Stimulated activated CD8-positive, alpha-beta memory T cell treated with anti-CD3 and anti-CD28 coated beads, Interleukin-15, amount 100 ng/mL, for 1 hour (primary cell): ENCODE measurements around the gene PPP2R2D.

ENCODE experiments used
- DNase-seq: peaks from one replicate; pipeline ENCODE4 v3.0.0-alpha.2; 2020; ENCODE audit warnings: low read depth

The PPP2R2D gene

DNA sequence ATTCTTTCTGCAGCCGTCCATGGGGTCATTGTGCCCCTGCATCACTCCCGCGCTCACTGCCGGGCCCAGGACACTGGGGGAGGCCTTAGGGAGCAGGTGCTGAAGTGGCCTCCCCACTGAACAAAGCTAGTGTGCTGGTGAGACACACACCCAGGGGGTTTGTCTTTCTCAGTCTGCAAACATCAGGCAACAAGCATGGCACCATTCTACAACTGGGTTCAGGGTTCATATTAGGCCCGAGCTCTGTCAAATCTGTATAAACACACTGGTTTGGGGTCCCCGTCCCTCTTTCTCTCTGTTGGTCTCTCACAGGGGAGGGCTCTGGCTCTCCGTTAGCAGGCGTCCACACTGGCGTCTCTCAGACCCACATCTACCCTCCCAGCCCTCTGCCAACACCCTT, 11.1 kb upstream of the PPP2R2D start:
- DNase-seq, result no peak

DNA sequence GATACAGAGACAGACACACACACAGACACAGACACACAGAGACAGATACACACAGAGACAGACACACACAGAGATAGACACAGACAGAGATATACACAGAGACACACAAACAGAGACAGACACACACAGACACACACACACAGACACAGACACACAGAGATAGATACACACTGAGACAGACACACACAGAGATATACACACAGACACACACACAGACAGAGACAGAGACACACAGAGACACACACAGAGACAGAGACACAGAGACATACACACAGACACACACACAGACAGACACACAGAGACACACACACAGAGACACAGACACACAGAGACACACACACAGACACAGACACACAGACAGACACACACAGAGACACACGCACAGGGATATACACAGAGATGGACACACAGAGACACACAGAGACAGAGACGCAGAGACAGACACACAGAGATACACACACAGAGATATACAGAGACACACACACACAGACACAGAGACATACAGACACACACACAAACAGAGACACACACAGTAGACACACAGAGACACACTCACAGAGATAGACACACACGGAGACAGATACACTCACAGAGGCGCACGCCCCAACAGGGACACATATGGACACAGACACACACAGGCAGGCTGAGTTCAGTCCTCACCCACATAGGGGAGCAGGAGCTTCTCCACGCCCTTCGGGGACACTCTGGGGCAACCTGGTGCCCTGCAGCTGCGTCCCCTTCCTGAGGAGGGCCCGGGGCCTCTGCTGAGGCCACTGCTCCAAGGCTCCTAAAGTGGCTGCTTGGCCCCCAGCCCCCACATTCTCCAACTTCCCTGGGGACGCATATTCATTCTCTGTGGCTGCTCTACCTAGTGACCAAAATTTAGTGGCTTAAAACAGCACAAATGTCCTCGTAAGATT, 10.3 kb upstream of the PPP2R2D start:
- DNase-seq, result no peak

- DNase-seq, result no peak
Observed at GRCh38 chr10:131891196-131891928, 9.4 kb upstream of the PPP2R2D start.

DNA sequence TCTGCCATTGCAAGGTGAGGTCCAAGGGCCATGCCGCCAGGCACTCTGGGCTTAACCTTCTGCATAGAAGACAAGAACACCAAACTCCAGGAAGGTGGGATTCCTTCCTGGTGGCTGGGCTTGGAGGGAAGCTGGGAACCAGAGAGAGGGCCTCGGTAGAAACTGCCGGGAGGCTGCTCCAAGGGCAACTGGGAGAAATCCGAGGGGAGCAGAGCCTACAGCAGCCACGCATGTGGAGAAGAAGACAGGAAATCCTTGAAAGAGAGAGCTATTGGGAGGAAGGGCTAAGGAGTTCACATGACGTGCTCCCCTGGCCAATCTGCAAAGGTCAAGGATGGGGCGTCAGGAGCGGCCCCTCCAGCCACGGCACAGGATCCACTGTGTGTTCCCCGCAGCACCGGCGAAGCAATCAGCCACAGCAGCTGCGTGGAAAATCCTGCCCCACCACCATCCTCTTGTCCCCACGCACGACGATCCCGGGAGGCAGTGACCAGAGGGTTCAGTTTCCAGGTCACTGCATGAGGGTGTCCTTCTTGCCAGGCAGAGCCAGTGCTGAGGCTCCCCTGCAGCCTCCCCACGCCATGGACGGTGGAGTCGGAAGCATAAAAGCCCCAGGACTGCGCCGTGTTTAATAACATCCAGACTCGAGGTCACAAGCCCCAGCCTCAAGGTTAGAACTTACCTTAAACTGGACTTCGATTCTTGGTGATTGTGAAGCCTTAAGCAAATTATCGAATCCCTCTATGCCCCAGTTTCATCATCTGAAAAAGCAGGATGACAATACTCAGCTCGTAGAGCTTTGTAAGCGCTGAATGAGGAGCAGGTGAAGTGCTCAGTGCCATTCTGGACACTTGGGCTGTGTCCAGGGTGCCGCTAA, 8.6 kb upstream of the PPP2R2D start:
- DNase-seq, result no peak

- no peak for DNase-seq
Observed at GRCh38 chr10:131892806-131893675, 7.8 kb upstream of the PPP2R2D start.

- DNase-seq, result no peak
Observed at GRCh38 chr10:131895116-131895515, 5.7 kb upstream of the PPP2R2D start.

GRCh38 chr10:131896403-131896802, 4.4 kb upstream of the PPP2R2D start:
- peak; percentile 21 for DNase-seq

DNA sequence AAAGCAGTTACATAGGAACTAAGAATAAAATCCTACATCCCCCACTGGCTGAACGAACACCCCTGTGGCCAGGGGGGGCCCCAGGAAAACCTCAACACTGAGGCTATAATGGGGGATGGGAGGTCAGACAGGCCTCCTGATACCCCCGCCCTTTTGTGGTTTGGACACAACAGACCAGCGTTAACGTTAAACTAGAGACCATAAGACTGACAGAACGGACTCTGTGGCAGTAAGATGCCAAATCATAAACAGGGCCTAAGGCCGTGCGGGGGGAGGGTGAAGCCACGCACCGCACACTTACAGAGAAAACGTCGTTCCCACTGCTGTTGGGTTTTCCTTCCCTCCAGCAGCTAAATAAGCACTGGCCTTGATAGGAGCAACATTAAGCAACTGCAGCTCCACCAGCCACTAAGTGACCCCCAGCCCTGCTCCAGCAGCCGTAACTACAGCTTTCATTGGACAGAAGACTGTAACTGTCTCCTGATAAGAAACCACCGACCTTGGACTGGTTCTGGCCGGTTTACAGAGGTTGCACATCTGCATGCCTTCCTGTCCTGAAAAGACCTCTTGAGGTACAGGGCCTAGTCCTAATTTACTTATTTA, 3.4 kb upstream of the PPP2R2D start:
- no peak for DNase-seq

- DNase-seq, result no peak
Observed at GRCh38 chr10:131898061-131898460, 2.7 kb upstream of the PPP2R2D start.

GRCh38 chr10:131898713-131899112, 2.1 kb upstream of the PPP2R2D start:
- no peak for DNase-seq

- no peak for DNase-seq
Observed at GRCh38 chr10:131899116-131899690, 1.6 kb upstream of the PPP2R2D start.

GRCh38 chr10:131899695-131900349, 986 bp upstream of the PPP2R2D start:
- no peak for DNase-seq

DNA sequence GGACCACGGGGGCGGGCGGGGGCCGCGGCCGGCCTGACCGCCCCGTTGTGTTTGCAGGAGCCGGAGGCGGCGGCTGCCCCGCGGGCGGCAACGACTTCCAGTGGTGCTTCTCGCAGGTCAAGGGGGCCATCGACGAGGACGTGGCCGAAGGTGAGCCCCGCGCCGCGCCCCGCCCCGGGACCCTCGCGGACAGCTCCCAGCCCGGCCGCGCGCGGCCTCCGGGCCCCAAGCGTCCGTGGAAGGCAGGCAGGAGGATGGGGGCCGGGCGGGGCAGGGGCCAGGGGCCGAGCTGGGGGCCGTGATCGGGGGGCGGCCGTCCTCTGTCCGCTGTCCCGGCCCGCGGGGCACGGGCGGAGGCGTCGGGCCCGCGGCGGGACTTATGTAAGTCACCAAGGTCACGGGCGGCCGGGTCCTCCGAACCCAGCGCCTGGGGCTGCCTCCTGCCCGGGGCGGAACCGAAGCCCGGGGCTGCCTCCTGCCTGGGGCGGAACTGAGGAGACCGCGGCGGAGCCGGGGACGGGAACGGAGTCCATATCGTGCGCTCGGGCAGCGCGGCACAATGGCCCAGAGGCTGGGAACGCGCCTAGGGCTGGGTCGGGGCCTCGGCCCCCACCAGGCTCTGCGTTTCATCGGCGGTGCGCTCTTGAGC, 497 bp downstream of the PPP2R2D start:
- no peak for DNase-seq

GRCh38 chr10:131902211-131902610, 1.4 kb downstream of the PPP2R2D start:
- DNase-seq, result no peak

DNA sequence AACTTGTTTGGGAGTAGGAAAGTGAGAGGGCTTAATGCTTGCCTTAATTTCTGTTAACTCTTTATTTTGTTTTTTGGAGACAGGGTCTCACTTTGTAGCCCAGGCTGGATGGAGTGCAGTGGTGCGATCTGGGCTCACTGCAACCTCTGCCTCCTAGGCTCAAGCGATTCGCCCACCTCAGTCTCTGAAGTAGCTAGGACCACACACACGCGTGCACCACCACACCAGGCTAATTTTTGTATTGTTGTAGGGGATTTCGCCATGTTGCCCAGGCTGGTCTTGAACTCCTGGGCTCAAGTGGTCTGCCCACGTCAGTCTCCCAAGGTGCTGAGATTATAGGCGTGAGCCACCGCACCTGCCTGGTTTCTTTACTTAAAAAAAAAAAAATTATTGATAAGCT, 1.9 kb downstream of the PPP2R2D start:
- DNase-seq, result no peak

GRCh38 chr10:131905267-131905571, 4.4 kb downstream of the PPP2R2D start:
- DNase-seq, result no peak

DNA sequence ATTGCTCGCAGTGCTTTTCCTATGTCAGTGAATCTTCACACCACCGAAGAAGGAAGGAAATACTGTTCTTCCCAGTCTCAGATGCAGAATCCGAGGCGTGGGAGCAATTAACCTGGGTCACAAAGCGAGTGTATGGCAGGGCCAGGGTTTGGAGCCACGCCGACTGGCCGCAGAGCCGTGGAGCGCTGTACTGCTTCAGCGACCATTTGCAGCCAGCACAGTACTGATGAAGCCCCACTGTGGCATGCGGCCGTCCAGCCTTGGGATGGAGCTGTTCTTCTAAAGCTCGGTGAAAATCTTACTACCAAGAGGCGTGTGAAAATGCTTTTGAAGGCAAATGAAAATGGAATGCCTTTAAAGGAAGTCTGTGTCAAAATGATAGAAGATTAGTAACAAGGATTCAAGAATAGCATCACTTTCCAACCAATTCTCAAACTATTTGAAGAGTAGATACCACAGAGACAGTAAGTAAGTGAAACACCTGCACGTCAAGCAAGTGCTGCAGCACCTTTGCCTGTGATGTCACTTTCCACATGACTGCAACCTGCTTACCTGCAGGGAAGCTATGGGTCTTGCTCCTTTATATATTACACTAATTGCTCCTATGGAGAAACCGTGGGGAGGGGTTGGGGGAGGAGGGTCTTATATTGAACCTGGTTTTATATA, 4.9 kb downstream of the PPP2R2D start:
- no peak for DNase-seq

DNA sequence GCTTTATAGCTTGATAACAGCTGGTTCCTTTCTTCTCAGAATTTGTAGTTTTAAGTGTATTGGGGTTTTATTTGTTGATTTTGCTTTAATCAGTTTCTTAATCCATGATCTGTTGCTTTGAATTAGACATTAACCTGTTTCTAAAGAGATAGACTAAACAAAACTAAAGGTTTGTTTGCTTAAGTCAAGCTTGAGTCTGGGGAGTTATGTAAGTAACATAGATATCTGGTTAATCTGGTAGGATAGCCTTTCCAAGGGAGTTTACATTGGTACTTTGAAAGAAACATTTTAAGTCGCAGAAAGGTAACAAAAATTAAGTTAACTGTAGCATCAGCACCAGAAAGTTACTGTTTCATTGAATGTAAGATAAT, 5.4 kb downstream of the PPP2R2D start:
- no peak for DNase-seq

DNA sequence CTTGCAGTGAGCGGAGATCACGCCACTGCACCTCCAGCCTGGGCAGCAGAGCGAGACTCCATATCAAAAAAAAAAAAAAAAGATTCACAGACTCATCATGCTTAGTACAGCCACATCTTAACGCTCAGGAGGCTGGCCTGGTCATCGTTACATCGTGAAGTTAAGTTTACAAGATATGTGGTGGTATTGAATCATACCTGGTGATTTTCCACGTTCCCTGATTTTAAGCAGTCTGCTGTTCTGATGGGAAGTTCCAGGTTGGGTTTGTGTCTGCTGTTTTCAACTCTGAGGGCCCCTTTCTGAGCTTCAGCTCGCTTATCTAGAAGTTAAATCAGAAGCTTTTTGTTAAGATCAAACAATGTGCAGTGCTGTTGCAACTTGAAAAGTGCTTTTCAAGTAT, 6.9 kb downstream of the PPP2R2D start:
- DNase-seq, result no peak
